Gastroesophageal sphincter (tissue), 4 donors: ENCODE measurements around the gene DACT2. TPM values are rescaled to one million over a fixed set of nuclear protein-coding genes. Genes with fewer than 3 reads are reported as not detected.

Experiments
- ATAC-seq: fragments of 150-250 bp; one replicate; pipeline ENCODE4 v1.9.1; 2016; ENCODE audit warnings: mild to moderate bottlenecking, moderate library complexity
- H3K27ac ChIP-seq, 4 donors: fragments of 200-600 bp; sonication (generic) in 3 of 4; 1 replicate in 3 of 4; 2 replicates in 1 of 4; pipeline ENCODE4 v1.5.1; 2016 to 2019
- H3K27me3 ChIP-seq: fragments of 200-600 bp; sonication (generic); one replicate; pipeline ENCODE4 v1.5.1; 2019
- H3K36me3 ChIP-seq, 2 donors: fragments of 200-600 bp; sonication (generic); one replicate each; pipeline ENCODE4 v1.5.1; 2019; ENCODE audit warnings: control low read depth in 1 of 2
- H3K4me1 ChIP-seq, 3 donors: fragments of 200-600 bp; sonication (generic); 1 replicate in 2 of 3; 2 replicates in 1 of 3; pipeline ENCODE4 v1.5.1; 2016 to 2019; ENCODE audit warnings: control low read depth in 2 of 3
- H3K4me3 ChIP-seq, 2 donors: fragments of 200-600 bp; sonication (generic); one replicate each; pipeline ENCODE4 v1.5.1; 2019; ENCODE audit warnings: mild to moderate bottlenecking in 1 of 2, moderate library complexity in 1 of 2
- H3K9me3 ChIP-seq, 3 donors: fragments of 200-600 bp; sonication (generic); one replicate each; pipeline ENCODE4 v1.5.1; 2017 to 2019; ENCODE audit warnings: control low read depth in 2 of 3
- CTCF ChIP-seq, 4 experiments: fragments of 200-600 bp in 2 of 4; fragments of 450-650 bp in 2 of 4; sonication (generic) in 1 of 4; IDR thresholded peaks; one replicate each; pipeline ENCODE4 v1.5.1; 2017 to 2019; ENCODE audit warnings: antibody characterized with exemption in 4 of 4, mild to moderate bottlenecking in 2 of 4, moderate library complexity in 2 of 4
- EP300 ChIP-seq: sonication (generic); formaldehyde crosslinking; IDR thresholded peaks from one replicate; pipeline ENCODE4 v1.6.1; 2017; ENCODE audit warnings: antibody characterized with exemption, mild to moderate bottlenecking
- POLR2A ChIP-seq, 2 donors: fragments of 450-650 bp; IDR thresholded peaks; one replicate each; pipeline ENCODE4 v1.6.1; 2017; ENCODE audit warnings: antibody characterized with exemption in 2 of 2, mild to moderate bottlenecking in 2 of 2, moderate library complexity in 1 of 2
- POLR2AphosphoS5 ChIP-seq: sonication (generic); formaldehyde crosslinking; IDR thresholded peaks from one replicate; pipeline ENCODE4 v1.6.1; 2017; ENCODE audit warnings: antibody characterized with exemption
- WGBS, 2 donors: methylation state at CpG; one replicate each; pipeline ENCODE4 v1.1.5; 2018; ENCODE audit warnings: low coverage in 1 of 2; 5-methylcytosine and 5-hydroxymethylcytosine counted together
- total RNA-seq, 4 donors: library from RNA; depleted of rRNA; stranded (reverse); fragments of >200 nt; gene quantifications; one replicate each; pipeline ENCODE4 v1.1.0, GENCODE V29; 2016

The DACT2 gene
- total RNA-seq, 4 donors from 2014 or later = 0.54 to 4.3 (median 1.5) TPM

GRCh38 chr6:168366473-168366872, 46.9 kb upstream of the DACT2 start:
- WGBS, 2 donors = 88 to 96% methylated on average over 3 to 9 of the region's 9 CpGs

GRCh38 chr6:168365422-168366165, 46.0 kb upstream of the DACT2 start:
- no peak for ATAC-seq
- H3K4me3 ChIP-seq = no peak overlapping the region
- no peaks in the 10 kb centered on the region for H3K36me3 ChIP-seq
- no peak overlapping the region for H3K27ac ChIP-seq
- no peaks in the 10 kb centered on the region for H3K27me3 ChIP-seq
- TF ChIP-seq EP300 = no peak
- TF ChIP-seq POLR2AphosphoS5 = no peak
- TF ChIP-seq POLR2A (IDR thresholded peaks at IDR 0.05) = no peak
- TF ChIP-seq CTCF (IDR thresholded peaks at IDR 0.05) = no peak
- peaks cover 0 to 8% (median 0%) of the 10 kb centered on the region in 3 donors for H3K9me3 ChIP-seq
- peaks cover 0 to 40% (median 0%) of the 10 kb centered on the region in 3 donors for H3K4me1 ChIP-seq
- WGBS, 2 donors = 96 to 100% methylated on average over 2 to 4 of the region's 24 CpGs

More at GRCh38 chr6:168366473-168366872, 46.9 kb upstream of the DACT2 start:
- Histone ChIP-seq H3K4me1 (peaks cover 0 to 40% (median 0%) of the 10 kb centered on the region in 3 donors), H3K36me3 (no peaks in the 10 kb centered on the region), H3K27ac (no peak overlapping the region), H3K27me3 (no peaks in the 10 kb centered on the region), H3K9me3 (peaks cover 0 to 2% (median 0%) of the 10 kb centered on the region in 3 donors), H3K4me3 (no peak overlapping the region)
- no peak for TF ChIP-seq POLR2AphosphoS5
- TF ChIP-seq EP300 = no peak
- no peak for TF ChIP-seq CTCF (IDR thresholded peaks at IDR 0.05)
- TF ChIP-seq POLR2A (IDR thresholded peaks at IDR 0.05) = no peak
- ATAC-seq = no peak

- H3K4me3 ChIP-seq = no peak overlapping the region
- no peaks in the 10 kb centered on the region for H3K36me3 ChIP-seq
- TF ChIP-seq POLR2A (IDR thresholded peaks at IDR 0.05) = no peak
- no peak for TF ChIP-seq CTCF (IDR thresholded peaks at IDR 0.05)
- TF ChIP-seq POLR2AphosphoS5 = no peak
- ATAC-seq = no peak
- peak overlapping the region in 1 of 4 donors; percentile 27 for H3K27ac ChIP-seq
- no peaks in the 10 kb centered on the region for H3K27me3 ChIP-seq
- WGBS, 2 donors = 92% methylated on average over 18 of the region's 31 CpGs; no CpG with 5 or more reads in 1 of the 2 donors
- H3K9me3 ChIP-seq = peaks cover 0 to 8% (median 0%) of the 10 kb centered on the region in 3 donors
- H3K4me1 ChIP-seq = peaks cover 0 to 34% (median 0%) of the 10 kb centered on the region in 3 donors
These were observed 45.3 kb upstream of the DACT2 start for GRCh38 chr6:168364793-168365421.

DNA sequence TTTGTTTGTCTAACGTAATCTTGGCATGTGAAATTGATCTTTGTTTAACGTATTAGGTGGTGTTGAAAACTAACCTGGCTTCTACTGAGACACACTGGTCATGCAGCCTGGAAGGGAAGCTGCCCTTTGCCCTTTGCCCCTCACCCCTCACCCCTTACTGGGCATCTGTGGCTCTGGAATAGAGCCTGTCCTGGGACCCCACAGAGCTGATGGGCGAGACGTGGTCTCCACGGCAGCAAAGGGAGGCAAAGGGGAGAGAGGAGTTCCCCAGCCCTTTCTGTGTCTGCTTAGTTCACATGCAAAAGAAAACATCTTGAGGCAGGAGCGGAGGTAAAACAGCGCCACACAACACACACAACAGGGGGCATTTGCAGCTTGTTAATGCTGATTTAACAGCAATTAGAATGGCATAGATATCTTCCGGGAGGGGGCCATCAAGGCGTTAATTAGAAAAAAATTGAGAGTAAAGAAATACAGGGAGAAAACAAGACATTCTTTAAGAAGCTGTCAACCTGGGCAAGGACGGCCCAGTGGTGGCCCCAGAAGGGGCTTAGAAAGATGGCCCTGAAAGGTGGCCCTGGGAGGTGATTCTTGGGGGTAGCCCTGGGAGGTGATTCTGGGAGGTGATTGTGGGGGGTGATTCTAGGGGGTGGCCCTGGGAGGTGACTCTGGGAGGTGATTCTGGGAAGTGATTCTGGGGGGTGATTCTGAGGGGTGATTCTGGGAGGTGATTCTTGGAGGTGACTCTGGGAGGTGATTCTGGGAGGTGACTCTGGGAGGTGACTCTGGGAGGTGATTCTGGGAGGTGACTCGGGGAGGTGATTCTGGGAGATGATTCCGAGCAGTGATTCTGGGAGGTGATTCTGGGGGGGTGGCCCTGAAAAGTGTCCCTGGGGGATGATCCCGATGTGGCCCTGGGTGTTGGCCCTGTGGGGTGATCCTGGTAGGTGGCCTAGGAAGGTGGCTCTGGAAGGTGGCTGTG, 44.5 kb upstream of the DACT2 start:
- peaks cover 0 to 31% (median 0%) of the 10 kb centered on the region in 3 donors for H3K4me1 ChIP-seq
- H3K27ac ChIP-seq = peak overlapping the region in 1 of 4 donors; percentile 27
- no peaks in the 10 kb centered on the region for H3K36me3 ChIP-seq
- peaks cover 0 to 8% (median 0%) of the 10 kb centered on the region in 3 donors for H3K9me3 ChIP-seq
- no peaks in the 10 kb centered on the region for H3K27me3 ChIP-seq
- TF ChIP-seq POLR2A (IDR thresholded peaks at IDR 0.05) (no peak), CTCF (IDR thresholded peaks at IDR 0.05) (no peak), POLR2AphosphoS5 (no peak), EP300 (no peak)
- no peak for ATAC-seq
- no peak overlapping the region for H3K4me3 ChIP-seq
- WGBS, 2 donors = 56 to 74% methylated on average over 5 to 10 of the region's 13 CpGs
